Mucosa of gallbladder (tissue), 1 donor: ENCODE data around the gene CLRN3. TPM values are rescaled to one million over a fixed set of nuclear protein-coding genes. Genes with fewer than 3 reads are reported as not detected.

Source experiments
- DNase-seq: peaks from one replicate; pipeline ENCODE4 v3.0.0-alpha.2; 2020; ENCODE audit warnings: low spot score
- total RNA-seq: library from RNA; stranded (reverse); gene quantifications from one replicate; pipeline ENCODE4 v1.2.1, GENCODE V29; 2021
- donor health status: DM: no; HTN: no; CAD: no.

The CLRN3 gene, protein sequence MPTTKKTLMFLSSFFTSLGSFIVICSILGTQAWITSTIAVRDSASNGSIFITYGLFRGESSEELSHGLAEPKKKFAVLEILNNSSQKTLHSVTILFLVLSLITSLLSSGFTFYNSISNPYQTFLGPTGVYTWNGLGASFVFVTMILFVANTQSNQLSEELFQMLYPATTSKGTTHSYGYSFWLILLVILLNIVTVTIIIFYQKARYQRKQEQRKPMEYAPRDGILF
- 40.8 TPM for total RNA-seq

DNA sequence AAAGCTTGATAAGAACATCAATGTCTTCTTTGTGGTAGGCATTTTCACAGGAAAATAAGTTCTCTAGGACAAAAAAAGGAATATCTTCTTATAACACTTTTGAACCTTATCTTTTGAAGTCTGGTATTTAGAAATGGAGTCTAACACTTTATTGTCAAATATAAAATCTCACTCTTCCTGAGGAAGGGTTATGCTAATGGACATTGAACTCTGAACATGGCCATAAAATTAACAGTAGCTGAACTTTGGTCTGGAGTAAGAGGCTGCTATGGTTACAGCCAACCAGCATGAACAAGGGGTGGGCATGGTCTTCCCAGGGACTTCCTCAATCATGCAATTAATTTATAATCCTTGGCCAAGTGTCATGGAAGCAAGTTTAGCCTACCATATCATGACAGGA is at the start of gene CLRN3:
Gene CLRN3, minus strand, starts transcription at position 199 of the 400 bp plus-strand sequence. Its CDS starts 157 bp downstream, at position 42.
- peak; percentile 64 for DNase-seq

DNA sequence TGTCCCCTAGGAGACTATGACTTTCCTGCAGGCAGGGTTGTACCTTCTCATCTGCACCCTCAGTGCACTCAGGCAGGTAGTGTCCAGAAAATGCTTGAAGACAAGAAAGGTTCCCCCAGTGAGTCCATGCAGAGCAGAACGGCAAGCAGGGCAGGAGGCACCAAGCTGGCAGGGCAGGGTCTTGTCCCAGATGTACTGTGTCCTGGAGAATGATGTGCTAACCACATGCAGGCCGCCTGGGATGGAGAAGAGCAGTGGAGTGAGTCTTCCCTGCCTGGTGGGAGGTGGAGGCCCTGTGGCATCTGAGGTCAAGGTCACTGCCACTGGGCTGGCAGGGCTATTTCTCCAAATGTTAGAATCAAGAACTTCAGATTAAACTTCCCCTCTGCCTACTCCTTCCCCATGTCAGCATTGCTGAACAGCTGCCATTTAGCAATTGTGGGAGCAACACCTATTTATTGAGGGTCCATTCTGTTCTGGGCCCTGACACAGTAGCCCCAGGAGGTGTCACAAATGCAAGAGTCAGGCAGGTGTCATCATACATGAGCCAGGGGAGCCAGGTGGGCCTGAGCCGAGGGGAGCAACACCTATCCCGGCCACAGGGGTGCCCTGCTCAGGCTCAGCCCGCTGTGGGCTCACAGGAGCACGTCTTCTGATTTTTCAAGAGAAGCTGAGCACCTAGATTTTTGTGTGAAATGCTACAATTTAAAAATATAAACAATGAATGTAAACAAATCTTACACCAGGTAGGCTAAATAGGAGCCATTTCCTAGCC is 48.3 kb upstream of the CLRN3 start:
- DNase-seq, result no peak

DNA sequence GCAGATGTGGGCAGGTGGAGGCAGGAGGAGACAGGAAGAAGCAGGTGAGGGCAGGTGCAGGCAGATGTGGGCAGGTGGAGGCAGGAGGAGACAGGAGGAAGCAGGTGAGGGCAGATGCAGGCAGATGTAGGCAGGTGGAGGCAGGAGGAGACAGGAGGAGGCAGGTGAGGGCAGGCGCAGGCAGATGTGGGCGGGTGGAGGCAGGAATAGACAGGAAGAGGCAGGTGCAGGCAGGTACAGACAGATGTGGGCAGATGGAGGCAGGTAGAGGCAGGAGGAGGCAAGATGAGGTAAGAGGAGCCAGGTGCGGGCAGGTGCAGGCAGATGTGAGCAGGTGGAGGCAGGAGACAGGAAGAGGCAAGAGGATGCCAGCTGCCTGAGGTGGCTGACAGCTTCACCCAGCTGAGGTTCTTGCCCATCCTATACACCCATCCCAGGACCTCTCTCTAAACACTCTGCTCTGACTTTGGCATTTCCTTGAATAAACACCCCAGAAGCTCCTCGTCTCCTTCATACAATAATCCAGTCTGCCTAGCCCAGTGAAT is 47.1 kb upstream of the CLRN3 start:
- DNase-seq, result no peak

DNA sequence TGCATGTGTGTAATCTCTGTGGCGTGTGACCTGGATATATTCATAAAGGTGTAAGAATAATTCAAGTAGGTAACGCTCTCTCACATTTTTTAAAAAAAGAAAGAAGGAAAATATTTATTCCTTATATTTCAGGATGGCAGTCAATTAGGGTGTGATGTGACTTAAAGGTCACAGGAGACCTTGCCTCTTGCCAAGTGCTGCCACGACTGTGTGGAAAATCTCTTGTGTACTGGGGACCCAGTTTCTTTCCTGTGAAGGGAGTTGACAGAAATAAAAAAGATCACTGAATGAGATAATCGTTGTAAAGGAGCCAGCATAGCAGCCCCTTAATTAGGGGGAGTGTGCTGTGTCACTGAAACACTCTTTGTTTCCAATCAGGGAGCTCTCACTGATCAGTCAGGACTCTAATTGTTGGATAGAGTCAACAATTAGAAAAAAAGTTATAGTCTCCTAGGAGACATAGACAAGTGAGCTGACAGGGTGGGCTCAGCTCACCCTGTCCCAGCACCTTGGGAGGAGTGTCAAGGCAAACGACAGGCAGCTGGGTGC is 45.2 kb upstream of the CLRN3 start:
- no peak for DNase-seq

DNA sequence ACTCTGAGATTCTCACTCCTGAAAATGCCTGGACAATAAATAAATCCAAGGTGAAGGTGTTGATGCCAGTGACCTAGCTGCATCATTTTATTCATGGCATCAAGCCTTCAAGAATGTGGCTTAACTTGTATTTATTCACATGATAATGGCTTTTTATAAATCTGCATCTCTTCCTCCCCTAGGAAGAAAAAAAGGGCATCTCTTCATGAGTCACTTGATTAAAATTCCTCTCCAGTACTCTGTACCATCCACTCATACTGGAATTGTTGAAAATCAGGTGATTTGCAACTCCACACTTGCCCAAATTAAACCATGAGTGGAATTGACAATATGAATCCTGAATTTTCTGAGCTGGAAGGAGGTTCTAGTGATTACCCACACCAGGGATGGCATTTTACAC is 44.3 kb upstream of the CLRN3 start:
- DNase-seq, result no peak

DNA sequence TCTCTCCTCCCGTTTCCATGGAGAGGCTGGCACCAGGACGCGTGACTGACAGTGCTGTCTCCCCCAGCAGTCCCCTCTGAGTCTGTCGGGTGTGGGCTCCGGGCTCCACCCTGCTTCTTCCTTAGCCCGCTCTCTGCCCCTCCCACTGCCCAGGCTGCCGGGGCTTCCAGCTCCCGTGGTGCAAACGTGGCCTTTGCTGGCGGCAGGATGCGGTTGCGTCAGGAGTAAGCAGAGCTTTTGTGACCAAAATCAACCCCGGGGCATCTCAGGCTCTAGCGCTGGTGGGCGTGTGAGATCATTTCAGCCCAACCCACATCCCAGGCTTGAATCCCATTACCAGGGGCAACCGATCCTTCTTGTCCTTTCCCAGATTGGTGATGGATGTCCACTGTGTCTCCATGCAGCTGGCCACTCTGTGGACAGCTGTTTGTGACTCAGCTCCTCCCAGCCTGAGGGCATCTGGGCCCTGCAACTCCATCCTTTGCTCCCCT is 42.4 kb upstream of the CLRN3 start:
- no peak for DNase-seq

DNA sequence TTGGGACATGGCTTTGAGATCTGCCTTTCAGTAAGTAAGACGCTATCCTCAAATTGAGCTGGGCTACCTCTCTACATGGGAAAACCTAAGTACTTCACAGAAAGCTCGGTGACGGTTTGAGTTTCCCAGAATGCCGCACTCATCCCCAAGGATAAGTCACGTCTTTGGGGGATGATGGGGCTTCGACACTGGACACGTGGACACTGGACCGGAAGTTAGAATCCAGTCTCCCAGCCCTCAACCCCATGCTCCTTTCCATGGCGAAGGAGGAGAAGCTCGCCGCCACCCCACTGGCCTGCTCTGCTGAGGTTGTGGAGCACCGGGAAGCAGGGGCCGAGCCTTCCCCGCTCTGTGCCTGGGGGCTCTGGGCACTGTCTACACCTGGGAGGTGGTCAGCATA is 41.6 kb upstream of the CLRN3 start:
- no peak for DNase-seq

DNA sequence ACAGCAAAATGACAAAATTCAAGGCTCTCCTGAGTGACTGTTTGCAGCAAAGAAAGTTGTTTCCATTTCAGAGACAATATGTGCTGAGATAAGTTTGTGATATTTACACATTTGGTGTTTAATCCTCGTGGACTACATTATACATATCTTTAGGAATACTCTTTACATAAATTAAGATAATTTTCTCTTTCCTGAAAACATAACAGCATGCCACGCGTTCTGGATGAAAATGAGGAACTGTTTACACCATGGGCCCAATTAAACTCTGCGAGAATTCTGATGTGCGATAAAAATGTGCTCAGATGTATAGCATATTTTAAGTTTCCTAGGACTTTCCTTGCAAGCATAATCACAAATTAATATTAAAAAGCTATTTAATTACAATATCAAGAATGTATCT is 40.5 kb upstream of the CLRN3 start:
- no peak for DNase-seq

DNA sequence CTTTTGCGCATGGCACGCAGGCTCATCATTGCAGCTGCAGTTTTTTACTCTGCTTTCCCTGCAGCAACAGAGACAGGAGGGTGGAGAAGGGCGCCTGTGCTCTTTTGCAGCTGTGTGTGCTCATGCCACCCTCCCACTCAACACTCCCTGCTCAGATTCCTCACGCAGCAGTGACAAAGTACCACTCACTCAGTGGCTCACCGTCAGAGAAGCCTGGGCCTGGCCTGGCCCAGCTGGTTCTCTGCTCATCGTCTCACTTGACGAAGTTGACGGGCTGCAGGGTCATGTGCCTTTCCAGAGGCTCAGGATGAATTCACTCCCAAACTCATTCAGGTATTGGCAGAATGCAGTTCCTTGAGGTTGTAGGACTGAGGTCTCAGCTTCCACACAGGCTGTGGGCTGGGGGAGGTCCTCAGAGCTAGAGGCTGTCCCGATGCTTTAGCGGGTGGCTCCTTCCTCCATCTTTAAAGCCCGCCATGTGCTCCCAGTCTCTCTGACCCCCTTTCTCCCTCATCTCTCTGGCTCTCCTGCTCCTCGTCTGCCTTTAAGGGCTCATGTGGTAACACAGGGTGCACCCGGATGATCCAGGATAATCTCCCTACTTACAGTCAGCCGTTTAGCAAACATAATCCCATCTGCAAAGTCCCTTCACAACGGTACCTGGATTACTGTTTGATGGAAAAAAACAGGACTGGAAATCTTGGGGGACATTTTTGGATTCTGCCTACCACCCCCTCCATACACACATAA is 40.0 kb upstream of the CLRN3 start:
- no peak for DNase-seq

DNA sequence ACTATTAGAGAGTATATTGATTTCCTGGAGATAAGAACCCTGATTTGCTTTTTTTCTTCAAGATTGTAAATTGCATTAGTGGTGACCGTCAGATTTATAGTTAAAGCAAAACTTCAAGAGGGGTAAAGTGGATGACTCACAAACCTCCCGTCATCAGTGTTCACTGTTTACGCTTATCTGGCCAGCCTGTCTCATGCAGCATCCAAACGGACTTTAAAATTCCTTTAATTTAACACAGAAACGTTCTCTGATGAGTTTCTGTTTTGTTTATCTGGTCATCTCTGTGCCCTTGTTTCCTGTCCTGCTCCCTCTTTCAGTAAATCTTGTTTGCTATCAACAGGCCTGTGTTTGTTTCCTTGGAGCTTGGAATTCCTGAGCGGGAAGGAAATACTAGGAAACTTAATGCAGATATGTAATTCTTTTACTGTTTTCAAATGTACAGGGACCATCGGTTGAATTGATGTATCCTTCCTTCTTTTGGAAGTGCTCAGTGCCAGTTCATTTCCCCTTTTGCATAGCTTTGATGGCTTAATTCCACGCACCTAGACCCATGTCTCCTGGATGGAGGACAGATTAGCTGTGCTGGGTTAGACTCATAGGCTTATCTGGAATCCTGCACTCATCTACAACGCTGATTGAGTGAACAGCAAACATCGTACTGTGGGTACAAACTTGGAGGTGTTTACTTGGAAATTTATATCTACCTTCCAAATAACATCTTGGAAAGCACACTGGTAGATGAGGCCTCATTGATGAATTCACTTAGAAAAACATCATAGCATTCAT is 35.5 kb upstream of the CLRN3 start:
- no peak for DNase-seq

DNA sequence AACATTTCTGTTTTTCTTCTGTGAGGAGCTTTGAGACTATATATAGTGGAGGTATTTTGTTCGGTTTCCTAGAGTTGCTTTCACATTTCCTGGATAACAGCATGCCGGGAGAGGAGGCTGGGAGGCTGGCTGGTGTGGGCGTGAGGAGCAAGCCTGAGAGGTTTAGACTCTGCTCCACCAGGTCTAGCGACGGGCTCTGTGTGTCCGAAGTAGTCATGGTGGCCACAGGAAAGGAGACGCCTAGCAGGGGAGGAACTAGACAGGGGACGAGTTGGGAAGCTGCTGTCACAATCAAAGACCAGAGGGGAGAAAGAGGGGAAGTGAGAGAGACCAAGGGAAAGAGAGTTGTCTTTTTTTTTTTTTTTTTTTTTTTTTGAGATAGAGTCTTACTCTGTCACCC is 33.7 kb upstream of the CLRN3 start:
- no peak for DNase-seq

DNA sequence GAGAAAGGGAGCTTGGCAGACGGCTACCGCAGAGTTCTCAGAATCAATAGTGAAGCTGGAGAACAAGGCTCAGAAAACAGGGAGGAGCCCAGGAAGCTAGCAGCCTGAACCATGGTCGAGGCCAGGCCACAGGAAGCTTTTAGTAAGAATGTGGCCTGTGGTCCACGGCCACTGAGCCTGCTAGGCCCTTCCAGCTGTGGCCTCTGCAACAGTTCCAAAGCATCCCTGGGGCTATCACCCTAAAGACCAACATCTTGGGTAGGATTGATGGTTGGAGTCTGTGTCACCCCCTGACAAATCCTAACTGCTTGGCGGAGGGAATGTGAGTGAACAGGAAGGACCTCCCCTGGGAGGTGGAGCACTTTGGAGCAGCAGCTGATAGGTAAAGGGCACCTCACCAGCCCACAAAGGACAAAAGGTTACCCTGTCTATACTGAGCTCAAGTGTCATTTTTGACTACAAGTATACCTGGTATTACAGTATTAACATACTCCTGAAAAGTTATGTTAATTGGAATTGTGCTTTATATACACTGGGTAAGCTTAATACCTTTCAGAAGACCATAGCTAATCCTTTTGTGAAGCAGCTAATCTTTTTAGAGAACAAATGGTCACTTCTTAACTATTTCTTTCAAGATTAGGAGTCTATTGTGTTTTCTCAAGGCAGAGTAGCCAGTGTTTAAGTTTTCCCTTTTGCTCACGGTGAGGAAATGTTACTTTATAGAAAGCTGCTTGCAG is 32.9 kb upstream of the CLRN3 start:
- DNase-seq, result no peak

DNA sequence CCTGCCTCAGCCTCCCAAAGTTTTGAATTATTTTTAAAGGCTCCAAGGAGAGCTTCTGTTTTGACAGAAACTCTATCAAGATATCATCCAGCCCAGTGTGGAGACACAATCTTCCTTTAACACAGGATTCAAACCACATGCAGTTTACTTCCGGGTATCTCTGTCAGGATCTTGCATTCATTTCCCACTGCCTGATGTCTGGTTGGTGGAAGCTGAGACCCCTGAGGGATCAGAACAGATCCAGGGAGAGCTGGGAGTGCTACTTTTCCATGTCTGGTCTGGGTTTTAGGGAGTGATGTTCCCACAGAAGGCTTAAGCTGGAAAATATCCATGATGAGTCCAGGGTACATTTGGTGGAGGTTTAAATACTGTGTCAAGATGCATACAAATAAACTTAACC is 30.9 kb upstream of the CLRN3 start:
- no peak for DNase-seq

DNA sequence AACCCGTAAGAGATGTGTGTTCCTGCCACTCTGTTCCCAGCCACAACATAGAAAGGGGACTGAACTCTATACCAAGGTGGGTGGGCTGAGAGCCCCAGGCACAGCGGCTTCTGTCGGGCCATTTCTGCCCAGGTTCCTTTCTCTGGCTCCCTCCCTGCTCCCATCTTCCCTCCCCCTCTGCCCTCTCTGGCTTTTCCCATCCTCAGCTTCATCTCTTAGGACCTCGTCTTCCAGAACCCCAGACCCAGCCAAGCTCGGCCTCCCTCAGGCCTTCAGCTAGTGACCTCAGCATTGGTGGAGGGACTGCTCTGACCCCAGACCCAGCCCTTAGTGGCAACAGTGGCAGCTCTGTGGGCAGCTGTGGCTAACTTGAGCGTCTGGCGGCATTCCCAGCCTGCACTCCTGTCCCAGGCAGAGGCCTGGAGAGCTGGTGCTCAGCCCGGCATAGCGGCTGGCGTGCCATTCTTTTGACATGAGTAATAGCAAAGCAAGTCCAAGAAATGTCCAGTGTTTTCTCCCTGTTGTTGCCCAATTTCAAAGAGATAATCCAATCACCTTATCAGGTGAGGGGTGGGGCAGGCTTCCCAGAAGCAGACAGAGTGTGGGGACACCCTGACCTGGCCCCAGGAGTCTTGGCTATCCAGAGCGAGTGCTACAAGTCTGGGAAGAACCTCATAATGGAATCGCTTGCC is 30.1 kb upstream of the CLRN3 start:
- DNase-seq, result peak; percentile 85

DNA sequence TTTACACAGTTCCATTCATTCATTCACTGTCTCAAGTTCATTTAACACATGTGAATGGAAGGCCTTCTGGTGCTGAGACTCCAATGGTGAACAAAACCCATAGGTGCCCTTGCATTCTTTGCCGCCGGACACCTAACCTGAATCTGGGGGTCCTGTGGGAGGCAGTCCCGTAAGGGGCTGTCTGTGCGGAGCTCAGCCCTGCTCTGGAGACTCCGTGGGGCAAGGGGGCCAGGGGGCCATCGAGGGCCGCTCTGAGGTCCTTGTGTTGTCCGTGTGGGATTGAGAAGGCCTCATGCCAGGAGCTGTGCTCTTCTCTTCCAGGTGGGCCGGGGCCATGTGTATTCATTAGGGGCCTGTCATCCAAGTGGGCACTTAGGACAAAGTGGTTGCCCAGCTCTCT is 29.5 kb upstream of the CLRN3 start:
- DNase-seq, result no peak

DNA sequence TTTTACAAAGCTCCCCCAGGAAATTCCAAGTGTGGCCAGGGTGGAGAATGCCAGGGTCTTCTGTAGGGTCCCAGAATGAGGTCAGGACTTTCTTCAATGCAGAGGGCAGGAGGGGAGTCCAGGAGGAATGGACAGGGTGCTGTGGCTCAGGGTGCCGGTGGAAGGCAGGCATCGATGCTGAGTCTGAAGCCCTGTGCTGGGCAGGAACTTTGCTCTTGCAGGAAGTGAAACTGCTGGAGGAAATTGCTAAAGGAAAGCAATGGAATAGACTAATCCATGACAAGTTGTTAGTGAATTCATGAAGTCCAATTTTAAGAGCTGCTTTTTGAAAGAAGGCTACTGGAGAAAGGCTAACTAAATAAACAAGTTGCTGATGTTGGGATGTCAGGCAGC is 29.0 kb upstream of the CLRN3 start:
- DNase-seq, result no peak

DNA sequence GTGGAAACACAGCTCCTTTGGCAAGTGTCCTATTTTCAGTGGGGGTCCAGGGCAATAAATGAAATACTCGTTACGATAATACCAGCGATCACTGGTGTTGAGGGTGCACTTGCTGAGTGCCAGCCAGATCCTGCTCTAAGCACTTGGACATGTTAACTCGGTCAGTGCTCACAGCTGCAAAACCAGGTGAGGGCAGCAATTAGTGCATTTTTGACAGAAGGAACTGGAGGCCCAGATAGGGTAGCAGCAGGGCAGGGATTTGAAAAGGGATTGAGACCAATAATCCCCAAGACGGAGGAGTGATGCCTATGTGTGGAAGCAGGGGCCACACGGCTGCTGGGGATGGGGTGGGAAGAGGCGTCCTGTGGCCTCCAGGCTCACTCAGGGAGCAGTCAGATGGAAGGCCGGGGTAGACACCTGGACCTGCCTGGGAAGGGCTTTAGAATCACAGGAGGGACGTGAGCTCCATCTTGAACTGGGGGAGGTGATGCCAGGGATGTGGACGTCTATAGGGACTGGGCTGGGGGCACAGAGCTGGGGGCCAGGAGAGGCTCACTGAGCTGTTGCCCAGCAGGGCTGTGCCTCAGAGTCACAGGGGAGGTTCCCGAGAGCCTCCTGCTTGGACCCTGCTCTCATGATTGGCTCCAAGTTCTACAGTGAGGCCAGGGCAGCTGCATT is 28.5 kb upstream of the CLRN3 start:
- DNase-seq, result no peak

DNA sequence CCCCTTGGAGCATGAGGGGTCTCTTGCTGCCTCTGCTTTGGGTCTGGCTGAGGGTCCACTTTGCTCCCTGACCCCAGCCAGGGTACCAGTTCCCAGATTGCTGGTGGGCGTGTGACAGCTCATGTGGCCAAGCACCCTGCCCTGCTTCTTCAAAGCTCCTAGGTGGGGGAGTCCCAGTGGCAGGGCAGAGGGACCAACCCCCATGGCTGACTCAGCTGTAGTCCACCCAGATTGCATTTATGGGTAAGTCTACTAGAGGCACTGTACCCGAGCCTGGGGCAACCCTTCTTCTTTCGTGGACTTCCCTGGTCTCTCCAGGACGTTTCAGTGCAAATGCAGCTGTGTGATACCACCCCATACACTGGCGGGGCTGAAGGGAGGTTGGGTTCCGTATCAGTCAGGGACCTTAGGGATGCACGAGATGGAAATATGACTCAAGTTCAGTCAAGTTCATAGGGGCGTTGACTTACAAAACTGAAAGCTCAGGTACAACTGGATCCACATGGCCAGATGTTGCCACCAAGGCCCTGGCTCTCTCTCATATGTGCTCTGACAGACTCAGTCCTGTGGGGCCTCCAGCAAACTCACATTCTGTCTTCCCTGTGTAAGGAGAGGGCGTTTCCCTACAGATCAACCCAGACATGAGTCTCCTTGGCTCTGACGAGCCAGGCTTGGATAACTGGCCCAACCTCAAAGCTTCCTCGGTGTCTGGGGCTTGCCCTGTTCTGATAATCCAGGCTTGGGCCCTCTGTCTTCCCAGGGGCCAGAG is 27.7 kb upstream of the CLRN3 start:
- DNase-seq, result no peak
